ENCODE data around the gene XPO6. TPM values are rescaled to one million over a fixed set of nuclear protein-coding genes. Genes with fewer than 3 reads are reported as not detected.
"Not testable (repeated sequence)": the region's sequence is repeated elsewhere in the genome, so short reads cannot be mapped to it uniquely, and the experiment has no call there.

Gene XPO6
- total RNA-seq, 4 donors from 2014 or later: 94.7 to 272 (median 130) TPM

GRCh38 chr16:28126684-28127620 lies 84.8 kb downstream of the XPO6 start:
- Histone ChIP-seq H3K36me3 (peaks cover 0 to 97% (median 0%) of the 10 kb centered on the region in 3 donors), H3K4me1 (no peaks in the 10 kb centered on the region), H3K27me3 (no peaks in the 10 kb centered on the region), H3K9me3 (no peaks in the 10 kb centered on the region), H3K27ac (no peak overlapping the region), H3K4me3 (no peak overlapping the region)
- no peak for TF ChIP-seq POLR2A (IDR thresholded peaks at IDR 0.05)
- no peak for TF ChIP-seq CTCF (IDR thresholded peaks at IDR 0.05)
- DNase-seq: no peak

- peaks cover 0 to 94% (median 0%) of the 10 kb centered on the region in 3 donors for H3K36me3 ChIP-seq
- no peak for TF ChIP-seq POLR2A (IDR thresholded peaks at IDR 0.05)
- H3K4me1 ChIP-seq: no peaks in the 10 kb centered on the region
- no peak overlapping the region for H3K27ac ChIP-seq
- no peak overlapping the region for H3K4me3 ChIP-seq
- H3K27me3 ChIP-seq: no peaks in the 10 kb centered on the region
- no peak for DNase-seq
- no peaks in the 10 kb centered on the region for H3K9me3 ChIP-seq
Observed at GRCh38 chr16:28125592-28125991, 86.2 kb downstream of the XPO6 start.

GRCh38 chr16:28121527-28121926 lies 90.2 kb downstream of the XPO6 start:
- Histone ChIP-seq H3K4me3 (no peak overlapping the region), H3K9me3 (no peaks in the 10 kb centered on the region), H3K36me3 (peaks cover 0 to 75% (median 0%) of the 10 kb centered on the region in 3 donors), H3K27me3 (no peaks in the 10 kb centered on the region), H3K4me1 (no peaks in the 10 kb centered on the region), H3K27ac (no peak overlapping the region)
- DNase-seq: no peak
- no peak for TF ChIP-seq POLR2A (IDR thresholded peaks at IDR 0.05)
- no peak for TF ChIP-seq CTCF (IDR thresholded peaks at IDR 0.05)

- Histone ChIP-seq H3K4me1 (no peaks in the 10 kb centered on the region), H3K9me3 (no peaks in the 10 kb centered on the region), H3K27me3 (no peaks in the 10 kb centered on the region), H3K27ac (no peak overlapping the region), H3K4me3 (no peak overlapping the region), H3K36me3 (peaks cover 0 to 75% (median 0%) of the 10 kb centered on the region in 3 donors)
- no peak for DNase-seq
- TF ChIP-seq POLR2A (IDR thresholded peaks at IDR 0.05) (no peak), CTCF (IDR thresholded peaks at IDR 0.05) (no peak)
Observed at GRCh38 chr16:28120754-28121153, 91.0 kb downstream of the XPO6 start.

- TF ChIP-seq POLR2A (IDR thresholded peaks at IDR 0.05) (no peak), CTCF (IDR thresholded peaks at IDR 0.05) (no peak)
- Histone ChIP-seq H3K36me3 (peaks cover 0 to 69% (median 0%) of the 10 kb centered on the region in 3 donors), H3K9me3 (no peaks in the 10 kb centered on the region), H3K4me1 (no peaks in the 10 kb centered on the region), H3K27ac (no peak overlapping the region), H3K27me3 (no peaks in the 10 kb centered on the region), H3K4me3 (no peak overlapping the region)
- DNase-seq: no peak
Observed at GRCh38 chr16:28118637-28119036, 93.1 kb downstream of the XPO6 start.

GRCh38 chr16:28117168-28117565 lies 94.6 kb downstream of the XPO6 start:
- peaks cover 0 to 68% (median 0%) of the 10 kb centered on the region in 3 donors for H3K36me3 ChIP-seq
- DNase-seq: no peak

GRCh38 chr16:28115866-28116265 lies 95.9 kb downstream of the XPO6 start:
- not testable (repeated sequence) for H3K27ac ChIP-seq, H3K4me3 ChIP-seq, DNase-seq, H3K27me3 ChIP-seq, H3K9me3 ChIP-seq, H3K4me1 ChIP-seq
- H3K36me3 ChIP-seq: peaks cover 0 to 73% (median 0%) of the 10 kb centered on the region in 3 donors

More at GRCh38 chr16:28117168-28117565, 94.6 kb downstream of the XPO6 start:
- Histone ChIP-seq H3K4me3 (no peak overlapping the region), H3K9me3 (no peaks in the 10 kb centered on the region), H3K27me3 (no peaks in the 10 kb centered on the region), H3K27ac (no peak overlapping the region), H3K4me1 (no peaks in the 10 kb centered on the region)
- TF ChIP-seq POLR2A (IDR thresholded peaks at IDR 0.05) (no peak), CTCF (IDR thresholded peaks at IDR 0.05) (no peak)
